GM12878 (cell line): ENCODE measurements around the gene AIFM3. TPM values are rescaled to one million over a fixed set of nuclear protein-coding genes. Genes with fewer than 3 reads are reported as not detected.

Experiments
- ATAC-seq: fragments of 200-7000 bp; cut with Tn5 transposase; 3 replicates; pipeline ENCODE4 v1.9.1; 2020; ENCODE audit warnings: mild to moderate bottlenecking, moderate library complexity
- BruUV-seq: library from RNA; stranded (reverse); fragments of 400-500 nt; replicated peaks from 2 replicates; lab custom pipeline; 2021; lab: Mats Ljungman, UMichigan
- CTCF ChIA-PET: fragments of 300-600 bp; sonication (Branson Sonifier 250); formaldehyde crosslinking; extraction: SDS; loops from one replicate; lab custom pipeline; 2021; ENCODE audit warnings: inconsistent platforms; lab: Yijun Ruan, JAX
- POLR2A ChIA-PET: fragments of 350-600 bp; formaldehyde crosslinking; extraction: SDS; loops from one replicate; lab custom pipeline; 2021; ENCODE audit warnings: inconsistent platforms; lab: Charles Lee
- RAD21 ChIA-PET: fragments of 300-600 bp; sonication (Branson Sonifier 250); formaldehyde crosslinking; loops from one replicate; lab custom pipeline; 2023; ENCODE audit warnings: antibody characterized with exemption; ENCODE audit not compliant: unreplicated experiment; lab: Charles Lee
- SMC1A ChIA-PET: fragments of 300-600 bp; sonication (Branson Sonifier 250); formaldehyde crosslinking; loops from one replicate; lab custom pipeline; 2023; ENCODE audit not compliant: unreplicated experiment, uncharacterized antibody; lab: Charles Lee
- DNase-seq: peaks from one replicate; pipeline ENCODE4 v3.0.0-alpha.2; 2011; ENCODE audit warnings: low read depth, low spot score
- FAIRE-seq: peaks from 3 replicates; lab custom pipeline; 2011; peaks lifted over from hg19 to GRCh38; lab: Jason Lieb, UNC
- H2AFZ ChIP-seq: 2 replicates; pipeline ENCODE4 v1.6.0; 2011; ENCODE audit warnings: low read depth, low read length, control low read depth; ENCODE audit not compliant: control insufficient read depth
- H3K27ac ChIP-seq: 2 replicates; pipeline ENCODE4 v1.5.1; 2011; ENCODE audit warnings: control low read depth; ENCODE audit not compliant: control insufficient read depth, insufficient read depth
- H3K27me3 ChIP-seq, 2 experiments: replicated peaks in 1 of 2; 2 replicates each; pipeline versions ENCODE4 v1.6.0 to v1.6.1; 2011; ENCODE audit warnings: low read length in 1 of 2; ENCODE audit not compliant: control insufficient read depth in 2 of 2, insufficient read depth in 2 of 2
- H3K36me3 ChIP-seq, 2 experiments: 2 replicates each; pipeline ENCODE4 v1.5.1; 2011; ENCODE audit warnings: low read length in 1 of 2; ENCODE audit not compliant: control insufficient read depth in 2 of 2, insufficient read depth in 2 of 2
- H3K4me1 ChIP-seq: 2 replicates; pipeline ENCODE4 v1.6.1; 2011; ENCODE audit warnings: mild to moderate bottlenecking, low read length, moderate library complexity, mixed read lengths; ENCODE audit not compliant: control insufficient read depth, insufficient read depth
- H3K4me2 ChIP-seq: 2 replicates; pipeline ENCODE4 v1.6.0; 2011; ENCODE audit warnings: control low read depth; ENCODE audit not compliant: control insufficient read depth, insufficient read depth
- H3K4me3 ChIP-seq: fragments of 200-600 bp; sonication (generic); 2 replicates; pipeline ENCODE4 v1.5.1; 2016
- H3K79me2 ChIP-seq: 2 replicates; pipeline ENCODE4 v1.6.0; 2011; ENCODE audit warnings: low read length; ENCODE audit not compliant: control insufficient read depth, insufficient read depth
- H3K9ac ChIP-seq: 2 replicates; pipeline ENCODE4 v1.8.0; 2011; ENCODE audit warnings: low read length, control low read depth, mixed read lengths; ENCODE audit not compliant: control insufficient read depth, insufficient read depth
- H3K9me3 ChIP-seq: replicated peaks from 3 replicates; pipeline ENCODE4 v1.5.1; 2011; ENCODE audit warnings: mild to moderate bottlenecking, low read length; ENCODE audit not compliant: control insufficient read depth, insufficient read depth
- H4K20me1 ChIP-seq: 2 replicates; pipeline ENCODE4 v1.6.0; 2011; ENCODE audit not compliant: control insufficient read depth, insufficient read depth
- CBX3 ChIP-seq: fragments of 200-600 bp; sonication (generic); IDR thresholded peaks from 2 replicates; pipeline ENCODE4 v1.6.1; 2016; ENCODE audit warnings: low read depth, borderline replicate concordance
- EZH2 ChIP-seq: IDR thresholded peaks from 2 replicates; pipeline ENCODE4 v1.6.1; 2012; ENCODE audit warnings: low read depth, mild to moderate bottlenecking, control low read depth, inconsistent platforms, low read length, borderline replicate concordance; ENCODE audit not compliant: control insufficient read depth
- RUNX3 ChIP-seq: IDR thresholded peaks from 2 replicates; pipeline ENCODE4 v1.6.1; 2012; ENCODE audit warnings: low read length, inconsistent platforms
- SIN3A ChIP-seq: IDR thresholded peaks from 2 replicates; pipeline ENCODE4 v1.6.1; 2012; ENCODE audit warnings: low read depth, low read length, improper control_type of control experiment
- YBX1 ChIP-seq: fragments of 450-650 bp; IDR thresholded peaks from 2 replicates; pipeline ENCODE4 v1.6.1; 2016; ENCODE audit warnings: antibody characterized with exemption
- ZNF274 ChIP-seq: IDR thresholded peaks from one replicate; pipeline ENCODE4 v1.8.0; 2011; ENCODE audit not compliant: insufficient read length, insufficient read depth
- ZZZ3 ChIP-seq: IDR thresholded peaks from 2 replicates; pipeline ENCODE4 v1.6.1; 2011; ENCODE audit warnings: low read depth; ENCODE audit not compliant: control insufficient read depth, insufficient read length
- WGBS: methylation state at CpG from one replicate; pipeline ENCODE4 v1.1.6; 2016; ENCODE audit warnings: low lambda C conversion rate; ENCODE audit not compliant: insufficient replicate concordance, insufficient coverage; ENCODE audit errors: missing lambda C conversion rate; 5-methylcytosine and 5-hydroxymethylcytosine counted together
- in situ Hi-C: fragments of 300-500 bp; cut with MboI; formaldehyde crosslinking; loops from 9 replicates; pipeline ENCODE4 v1.14.3; 2018; ENCODE audit warnings: mixed read lengths
- intact Hi-C: fragments of 100-400 bp; cut with micrococcal nuclease; formaldehyde crosslinking; loops from one replicate; pipeline ENCODE4 v1.14.2; 2022; ENCODE audit not compliant: unreplicated experiment
- polyA plus RNA-seq, 11 experiments: library from polyadenylated mRNA; depleted of rRNA in 4 of 11; unstranded in 6 of 11; stranded (reverse) in 5 of 11; fragments of >200 nt; fragmentation: Nextera tagmentation in 4 of 11; fragmentation: Illumina TruSeq in 1 of 11; extraction: Ambion mirVana in 4 of 11; extraction: Trizol in 1 of 11; gene quantifications; 1 replicate in 1 of 11; 2 replicates in 10 of 11; pipeline versions ENCODE4 v1.2.1 to v1.2.3, GENCODE V29; 2011 to 2016; ENCODE audit warnings: inconsistent platforms in 2 of 11, missing spikeins in 2 of 11, low read depth in 1 of 11
- total RNA-seq, 4 experiments: library from RNA; depleted of rRNA in 3 of 4; stranded (reverse); fragments of >200 nt in 3 of 4; fragmentation: Illumina TruSeq in 1 of 4; extraction: Trizol in 1 of 4; gene quantifications; 2 replicates each; pipeline versions ENCODE4 v1.2.1 to v1.2.3, GENCODE V29; 2013 to 2021
- TF ChIP-seq, protein P1 (sequence below): IDR thresholded peaks from 2 replicates; pipeline ENCODE4 v1.6.1; 2011; ENCODE audit warnings: borderline replicate concordance, low read depth, mild to moderate bottlenecking, moderate library complexity, mixed read lengths, low read length; ENCODE audit not compliant: insufficient read depth; ENCODE audit errors: extremely low read length
- TF ChIP-seq, protein P2 (sequence below): fragments of 150-350 bp; IDR thresholded peaks from 2 replicates; pipeline ENCODE4 v1.6.1; 2014; ENCODE audit warnings: mild to moderate bottlenecking, low read depth, low read length
- TF ChIP-seq, protein P3 (sequence below): fragments of 450-650 bp; IDR thresholded peaks from 2 replicates; pipeline ENCODE4 v1.6.1; 2014; ENCODE audit warnings: mild to moderate bottlenecking

The AIFM3 gene
- total and polyA plus RNA-seq, 10 of the 15 experiments (the other 5 are each of a cell fraction or from before 2014, with no cell fraction given), result 0.06 to 0.34 (median 0.21) TPM; not detected in 6

DNA sequence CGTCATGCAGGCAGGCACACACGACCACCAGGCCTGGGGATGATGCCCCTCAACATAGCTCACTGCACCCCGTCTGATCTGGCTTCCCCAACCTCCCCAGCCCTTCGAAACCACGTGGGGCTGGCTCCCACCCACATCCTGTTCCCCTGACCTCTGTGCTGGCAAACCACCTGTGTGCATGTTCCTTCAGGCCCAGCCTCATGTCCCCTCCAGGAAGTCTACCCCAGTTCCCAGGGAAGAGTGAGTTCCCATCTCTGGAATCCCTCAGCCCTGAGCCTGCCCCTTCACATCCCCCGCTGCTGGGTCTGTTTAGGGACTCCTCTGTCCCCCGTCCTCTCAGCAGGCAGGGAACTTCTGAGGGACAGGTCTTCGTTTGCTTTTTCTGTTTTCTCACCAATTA lies 58.2 kb downstream of the AIFM3 start:
- peaks cover 7% of the 10 kb centered on the region for H3K4me1 ChIP-seq
- H3K36me3 ChIP-seq, result no peaks in the 10 kb centered on the region
- H3K4me2 ChIP-seq, result no peak overlapping the region; the same call in 1 of the 2 replicates
- FAIRE-seq (no peak), ATAC-seq (peak; percentile 43; the same call in 2 of the 3 replicates), DNase-seq (no peak)
- RAD21 ChIA-PET, result no interaction called here
- no peak overlapping the region for H3K4me3 ChIP-seq
- H3K79me2 ChIP-seq, result no peaks in the 10 kb centered on the region
- WGBS, result 11% methylated on average over 8 of the region's 8 CpGs
- intact Hi-C loops (no loop called here), in situ Hi-C loops (no loop called here)
- no peaks in the 10 kb centered on the region for H3K9me3 ChIP-seq
- H3K27me3 ChIP-seq, result no peaks in the 10 kb centered on the region
- CTCF ChIA-PET, result no interaction called here
- H3K9ac ChIP-seq, result no peak overlapping the region
- no peak overlapping the region for H3K27ac ChIP-seq
- H4K20me1 ChIP-seq, result no peaks in the 10 kb centered on the region
- TF ChIP-seq SIN3A (no peak), ZNF274 (no peak), RUNX3 (0 out of 2 replicates have a peak, but pooled peaks have one; percentile 29)
- TF ChIP-seq, protein P1, sequence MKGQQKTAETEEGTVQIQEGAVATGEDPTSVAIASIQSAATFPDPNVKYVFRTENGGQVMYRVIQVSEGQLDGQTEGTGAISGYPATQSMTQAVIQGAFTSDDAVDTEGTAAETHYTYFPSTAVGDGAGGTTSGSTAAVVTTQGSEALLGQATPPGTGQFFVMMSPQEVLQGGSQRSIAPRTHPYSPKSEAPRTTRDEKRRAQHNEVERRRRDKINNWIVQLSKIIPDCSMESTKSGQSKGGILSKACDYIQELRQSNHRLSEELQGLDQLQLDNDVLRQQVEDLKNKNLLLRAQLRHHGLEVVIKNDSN, result peak; percentile 75
- no TSS peak for BruUV-seq
- POLR2A ChIA-PET, result no interaction called here
- H2AFZ ChIP-seq, result peak overlapping the region; percentile 59
- SMC1A ChIA-PET, result no interaction called here

DNA sequence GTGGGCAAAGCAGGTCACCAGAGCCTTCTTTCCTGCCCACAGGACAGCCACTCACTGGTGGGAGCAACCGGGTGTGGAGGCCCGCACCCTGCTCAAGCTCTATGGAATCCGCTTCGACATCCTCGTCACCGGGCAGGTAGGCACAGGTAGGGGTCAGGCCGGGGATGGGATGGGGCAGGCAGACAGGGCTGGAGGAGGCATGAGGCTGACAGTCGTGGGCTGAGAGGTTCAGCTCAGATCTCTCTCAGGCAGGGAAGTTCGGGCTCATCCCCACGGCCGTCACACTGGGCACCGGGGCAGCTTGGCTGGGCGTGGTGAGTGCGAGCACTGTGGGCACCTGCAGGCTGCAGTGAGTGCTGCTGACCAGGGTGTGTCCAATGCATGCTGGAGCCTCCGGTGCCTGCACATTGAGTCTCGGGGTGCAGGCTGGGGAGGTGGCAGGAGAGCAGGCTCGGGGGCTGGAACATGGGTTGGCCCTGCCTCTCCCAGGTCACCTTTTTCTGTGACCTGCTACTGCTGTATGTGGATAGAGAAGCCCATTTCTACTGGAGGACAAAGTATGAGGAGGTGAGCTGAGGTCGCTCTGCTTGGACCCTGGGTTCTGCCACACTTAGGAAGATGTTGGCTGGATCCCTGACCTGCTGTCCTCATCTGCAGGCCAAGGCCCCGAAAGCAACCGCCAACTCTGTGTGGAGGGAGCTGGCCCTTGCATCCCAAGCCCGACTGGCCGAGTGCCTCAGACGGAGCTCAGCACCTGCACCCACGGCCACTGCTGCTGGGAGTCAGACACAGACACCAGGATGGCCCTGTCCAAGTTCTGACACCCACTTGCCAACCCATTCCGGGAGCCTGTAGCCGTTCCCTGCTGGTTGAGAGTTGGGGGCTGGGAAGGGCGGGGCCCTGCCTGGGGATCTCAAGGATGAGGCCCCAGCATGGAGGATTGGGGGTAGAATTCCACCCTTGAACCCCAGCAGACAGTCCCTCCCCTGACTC lies 59.0 kb downstream of the AIFM3 start:
- CTCF ChIA-PET, result no interaction called here
- no peak overlapping the region for H3K4me3 ChIP-seq
- SMC1A ChIA-PET, result no interaction called here
- ATAC-seq, result no peak
- H3K36me3 ChIP-seq, result no peaks in the 10 kb centered on the region
- H4K20me1 ChIP-seq, result no peaks in the 10 kb centered on the region
- H3K4me2 ChIP-seq, result no peak overlapping the region
- no peaks in the 10 kb centered on the region for H3K27me3 ChIP-seq
- no peak for DNase-seq
- FAIRE-seq, result no peak
- in situ Hi-C loops, result no loop called here
- H3K79me2 ChIP-seq, result no peaks in the 10 kb centered on the region
- H3K9me3 ChIP-seq, result no peaks in the 10 kb centered on the region
- TF ChIP-seq YBX1, result no peak
- TF ChIP-seq, protein P2, sequence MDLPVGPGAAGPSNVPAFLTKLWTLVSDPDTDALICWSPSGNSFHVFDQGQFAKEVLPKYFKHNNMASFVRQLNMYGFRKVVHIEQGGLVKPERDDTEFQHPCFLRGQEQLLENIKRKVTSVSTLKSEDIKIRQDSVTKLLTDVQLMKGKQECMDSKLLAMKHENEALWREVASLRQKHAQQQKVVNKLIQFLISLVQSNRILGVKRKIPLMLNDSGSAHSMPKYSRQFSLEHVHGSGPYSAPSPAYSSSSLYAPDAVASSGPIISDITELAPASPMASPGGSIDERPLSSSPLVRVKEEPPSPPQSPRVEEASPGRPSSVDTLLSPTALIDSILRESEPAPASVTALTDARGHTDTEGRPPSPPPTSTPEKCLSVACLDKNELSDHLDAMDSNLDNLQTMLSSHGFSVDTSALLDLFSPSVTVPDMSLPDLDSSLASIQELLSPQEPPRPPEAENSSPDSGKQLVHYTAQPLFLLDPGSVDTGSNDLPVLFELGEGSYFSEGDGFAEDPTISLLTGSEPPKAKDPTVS, result no peak
- no peak for TF ChIP-seq ZZZ3
- no peak for TF ChIP-seq CBX3
- no peak for TF ChIP-seq EZH2
- TF ChIP-seq, protein P3, sequence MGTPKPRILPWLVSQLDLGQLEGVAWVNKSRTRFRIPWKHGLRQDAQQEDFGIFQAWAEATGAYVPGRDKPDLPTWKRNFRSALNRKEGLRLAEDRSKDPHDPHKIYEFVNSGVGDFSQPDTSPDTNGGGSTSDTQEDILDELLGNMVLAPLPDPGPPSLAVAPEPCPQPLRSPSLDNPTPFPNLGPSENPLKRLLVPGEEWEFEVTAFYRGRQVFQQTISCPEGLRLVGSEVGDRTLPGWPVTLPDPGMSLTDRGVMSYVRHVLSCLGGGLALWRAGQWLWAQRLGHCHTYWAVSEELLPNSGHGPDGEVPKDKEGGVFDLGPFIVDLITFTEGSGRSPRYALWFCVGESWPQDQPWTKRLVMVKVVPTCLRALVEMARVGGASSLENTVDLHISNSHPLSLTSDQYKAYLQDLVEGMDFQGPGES, result no peak
- RAD21 ChIA-PET, result no interaction called here
- H3K4me1 ChIP-seq, result peaks cover 7% of the 10 kb centered on the region
- POLR2A ChIA-PET, result no interaction called here
- WGBS, result 59% methylated on average over 27 of the region's 27 CpGs
- H3K9ac ChIP-seq, result no peak overlapping the region
- intact Hi-C loops, result no loop called here
- no TSS peak for BruUV-seq
- H2AFZ ChIP-seq, result no peak overlapping the region
- no peak overlapping the region for H3K27ac ChIP-seq
